AG04449 (cell line): Measurements from ENCODE around the gene DMAC2.
A peak's percentile ranks its signal among the peaks of the same experiment; 100 is the strongest.

Source experiments
- CTCF ChIA-PET: fragments of 350-600 bp; formaldehyde crosslinking; extraction: SDS; loops from one replicate; lab custom pipeline; 2021; ENCODE audit warnings: antibody characterized with exemption; lab: Yijun Ruan, JAX
- POLR2A ChIA-PET: fragments of 400-600, 350-600 bp; formaldehyde crosslinking; extraction: SDS; loops from one replicate; lab custom pipeline; 2020; ENCODE audit warnings: antibody characterized with exemption, inconsistent platforms; lab: Yijun Ruan, JAX
- DNase-seq: peaks from one replicate; pipeline ENCODE4 v3.0.0-alpha.2; 2010; ENCODE audit warnings: low read depth, low spot score
- H3K4me3 ChIP-seq: 2 replicates; pipeline ENCODE4 v1.5.1; 2011; ENCODE audit warnings: low read depth, mild to moderate bottlenecking, control low read depth, low read length
- CTCF ChIP-seq: IDR thresholded peaks from one replicate; pipeline ENCODE4 v1.5.1; 2011; ENCODE audit warnings: mild to moderate bottlenecking, moderate library complexity, low read length, control low read depth, inconsistent platforms; ENCODE audit not compliant: insufficient read depth; ENCODE audit errors: missing control alignments

The DMAC2 gene

GRCh38 chr19:41430922-41431321 is 8.8 kb downstream of the DMAC2 start:
- DNase-seq: no peak
- ChIA-PET POLR2A (interaction anchor here (0.9 to 1.3 kb wide), 2 partner anchors 8 to 9 kb away, joined by 3 to 4 read pairs; no protein-coding TSS in a partner anchor), CTCF (interaction anchor here (1.4 to 2.1 kb wide), 7 partner anchors 9 to 227 kb away, joined by 3 to 8 read pairs (median 6); partner anchors contain the start of gene DMAC2)
- H3K4me3 ChIP-seq: no peak overlapping the region
- no peak for TF ChIP-seq CTCF

- H3K4me3 ChIP-seq: peak overlapping the region; percentile 58; the same call in 1 of the 2 replicates
- no peak for TF ChIP-seq CTCF
- no peak for DNase-seq
- ChIA-PET POLR2A (interaction anchor here (2.0 kb wide), 1 partner anchor 11 kb away, joined by 12 read pairs; the partner anchor contains the start of gene DMAC2), CTCF (interaction anchor here (0.9 to 2.1 kb wide), 5 partner anchors 11 to 224 kb away, joined by 3 to 13 read pairs (median 4); partner anchors contain the start of gene DMAC2)
These were observed 11.2 kb downstream of the DMAC2 start for GRCh38 chr19:41428481-41428859.

GRCh38 chr19:41427647-41428480 is 11.8 kb downstream of the DMAC2 start:
- no peak for DNase-seq
- H3K4me3 ChIP-seq: peak overlapping the region; percentile 58
- ChIA-PET POLR2A (interaction anchor here (0.6 to 2.0 kb wide), 3 partner anchors 12 to 160 kb away, joined by 3 to 12 read pairs (median 3); partner anchors contain the start of gene DMAC2), CTCF (interaction anchor here (0.9 to 2.1 kb wide), 5 partner anchors 10 to 119 kb away, joined by 3 to 13 read pairs (median 4); partner anchors contain the start of gene DMAC2)
- no peak for TF ChIP-seq CTCF

GRCh38 chr19:41426952-41427646 is 12.6 kb downstream of the DMAC2 start, which contains the start of gene B3GNT8:
TSS of gene B3GNT8 (minus strand) at chr19:41427374. CDS start at chr19:41426778, 596 bp downstream.
- ChIA-PET CTCF (interaction anchor here (0.7 to 1.2 kb wide), 2 partner anchors 13 to 105 kb away, joined by 3 read pairs; no protein-coding TSS in a partner anchor), POLR2A (interaction anchor here (0.6 to 1.1 kb wide), 2 partner anchors 105 to 159 kb away, joined by 3 read pairs; no protein-coding TSS in a partner anchor)
- H3K4me3 ChIP-seq: peak within 1 kb of the TSS; percentile 58
- DNase-seq: no peak
- TF ChIP-seq CTCF: no peak

- no peak for DNase-seq
- peak overlapping the region; percentile 58 for H3K4me3 ChIP-seq
- ChIA-PET CTCF (interaction anchor here (0.7 to 0.8 kb wide), 2 partner anchors 14 to 145 kb away, joined by 3 read pairs; no protein-coding TSS in a partner anchor), POLR2A (interaction anchor here (1.1 kb wide), 1 partner anchor 104 kb away, joined by 3 read pairs; no protein-coding TSS in a partner anchor)
- TF ChIP-seq CTCF: no peak
These were observed 13.4 kb downstream of the DMAC2 start for GRCh38 chr19:41426116-41426841.
